ENCODE data around the gene CCDC85B. TPM values are rescaled to one million over a fixed set of nuclear protein-coding genes. Genes with fewer than 3 reads are reported as not detected.

CCDC85B gene
- total and polyA plus RNA-seq, 2 of the 13 experiments (the other 11 are each of a cell fraction or from before 2014, with no cell fraction given) = 8.2 to 19.5 TPM

DNA sequence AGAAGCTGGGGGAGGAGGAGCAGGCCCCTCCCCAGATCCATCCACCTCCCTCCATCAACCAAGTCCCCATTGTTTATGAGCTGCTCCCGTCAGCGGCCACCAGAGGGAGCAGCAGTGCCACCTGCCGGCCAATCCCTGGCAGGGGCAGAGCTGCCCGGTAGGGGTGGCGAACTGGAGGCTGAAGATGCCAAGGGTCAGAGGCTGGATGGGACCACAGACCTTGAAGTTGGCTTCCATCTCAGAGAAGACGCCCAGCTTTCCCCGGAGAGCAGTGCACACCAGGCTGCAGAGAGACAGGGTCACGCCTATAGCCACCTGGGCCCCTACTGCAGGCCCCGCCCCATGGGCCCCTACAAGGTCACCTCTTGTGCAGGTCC is 5.8 kb upstream of the CCDC85B start (continued):
- TF ChIP-seq, protein P1, sequence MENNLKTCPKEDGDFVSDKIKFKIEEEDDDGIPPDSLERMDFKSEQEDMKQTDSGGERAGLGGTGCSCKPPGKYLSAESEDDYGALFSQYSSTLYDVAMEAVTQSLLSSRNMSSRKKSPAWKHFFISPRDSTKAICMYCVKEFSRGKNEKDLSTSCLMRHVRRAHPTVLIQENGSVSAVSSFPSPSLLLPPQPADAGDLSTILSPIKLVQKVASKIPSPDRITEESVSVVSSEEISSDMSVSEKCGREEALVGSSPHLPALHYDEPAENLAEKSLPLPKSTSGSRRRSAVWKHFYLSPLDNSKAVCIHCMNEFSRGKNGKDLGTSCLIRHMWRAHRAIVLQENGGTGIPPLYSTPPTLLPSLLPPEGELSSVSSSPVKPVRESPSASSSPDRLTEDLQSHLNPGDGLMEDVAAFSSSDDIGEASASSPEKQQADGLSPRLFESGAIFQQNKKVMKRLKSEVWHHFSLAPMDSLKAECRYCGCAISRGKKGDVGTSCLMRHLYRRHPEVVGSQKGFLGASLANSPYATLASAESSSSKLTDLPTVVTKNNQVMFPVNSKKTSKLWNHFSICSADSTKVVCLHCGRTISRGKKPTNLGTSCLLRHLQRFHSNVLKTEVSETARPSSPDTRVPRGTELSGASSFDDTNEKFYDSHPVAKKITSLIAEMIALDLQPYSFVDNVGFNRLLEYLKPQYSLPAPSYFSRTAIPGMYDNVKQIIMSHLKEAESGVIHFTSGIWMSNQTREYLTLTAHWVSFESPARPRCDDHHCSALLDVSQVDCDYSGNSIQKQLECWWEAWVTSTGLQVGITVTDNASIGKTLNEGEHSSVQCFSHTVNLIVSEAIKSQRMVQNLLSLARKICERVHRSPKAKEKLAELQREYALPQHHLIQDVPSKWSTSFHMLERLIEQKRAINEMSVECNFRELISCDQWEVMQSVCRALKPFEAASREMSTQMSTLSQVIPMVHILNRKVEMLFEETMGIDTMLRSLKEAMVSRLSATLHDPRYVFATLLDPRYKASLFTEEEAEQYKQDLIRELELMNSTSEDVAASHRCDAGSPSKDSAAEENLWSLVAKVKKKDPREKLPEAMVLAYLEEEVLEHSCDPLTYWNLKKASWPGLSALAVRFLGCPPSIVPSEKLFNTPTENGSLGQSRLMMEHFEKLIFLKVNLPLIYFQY (CRISPR knock-in tag; IDR thresholded peaks at IDR 0.05; ENCODE audit: borderline replicate concordance) = no peak
- TF ChIP-seq ZFP62 (CRISPR knock-in tag; IDR thresholded peaks at IDR 0.05) = no peak
- TF ChIP-seq TBX2 (CRISPR knock-in tag; IDR thresholded peaks at IDR 0.05; ENCODE audit: borderline replicate concordance) = peak; percentile 28; the same call in 1 of the 2 replicates
- no peak for TF ChIP-seq KDM1A (CRISPR knock-in tag; IDR thresholded peaks at IDR 0.05)
- no peak for TF ChIP-seq CEBPB (IDR thresholded peaks at IDR 0.05; ENCODE audit: borderline replicate concordance, low read depth, low read length)
- no peak for TF ChIP-seq KMT2A (CRISPR knock-in tag; IDR thresholded peaks at IDR 0.05)
- TF ChIP-seq ZNF749 (CRISPR knock-in tag; IDR thresholded peaks at IDR 0.05; ENCODE audit: borderline replicate concordance) = no peak
- TF ChIP-seq KAT7 (CRISPR knock-in tag; IDR thresholded peaks at IDR 0.05; ENCODE audit: borderline replicate concordance) = no peak
- TF ChIP-seq ZNF607 (CRISPR knock-in tag; IDR thresholded peaks at IDR 0.05; ENCODE audit: borderline replicate concordance) = no peak
- TF ChIP-seq ZNF224 (CRISPR knock-in tag; IDR thresholded peaks at IDR 0.05) = no peak
- TF ChIP-seq ELK4 (CRISPR knock-in tag; IDR thresholded peaks at IDR 0.05; ENCODE audit: borderline replicate concordance) = no peak
- TF ChIP-seq MED8 (CRISPR knock-in tag; IDR thresholded peaks at IDR 0.05; ENCODE audit: insufficient replicate concordance) = no peak
- TF ChIP-seq XBP1 (CRISPR knock-in tag; IDR thresholded peaks at IDR 0.05) = no peak
- TF ChIP-seq AHR (CRISPR knock-in tag; IDR thresholded peaks at IDR 0.05) = no peak
- TF ChIP-seq ZNF251 (CRISPR knock-in tag; IDR thresholded peaks at IDR 0.05) = no peak
- no peak for TF ChIP-seq KLF6 (CRISPR knock-in tag; IDR thresholded peaks at IDR 0.05)
- TF ChIP-seq ZNF761 (CRISPR knock-in tag; conservative IDR thresholded peaks at IDR 0.05) = no peak
- TF ChIP-seq NR0B2 (CRISPR knock-in tag; IDR thresholded peaks at IDR 0.05) = no peak
- TF ChIP-seq CBX2 (IDR thresholded peaks at IDR 0.05; ENCODE audit: low read depth, low read length) = no peak
- TF ChIP-seq CBX2 (CRISPR knock-in tag; IDR thresholded peaks at IDR 0.05; ENCODE audit: low read depth) = no peak
- TF ChIP-seq ZNF143 (CRISPR knock-in tag; IDR thresholded peaks at IDR 0.05) = no peak; the same call in 1 of the 2 replicates
- TF ChIP-seq PHF5A (CRISPR knock-in tag; IDR thresholded peaks at IDR 0.05; ENCODE audit: low read depth, unreplicated experiment) = no peak
- peak; percentile 68; the same call in 1 of the 2 replicates for TF ChIP-seq ZNF788 (CRISPR knock-in tag; IDR thresholded peaks at IDR 0.05; ENCODE audit: borderline replicate concordance)
- TF ChIP-seq, protein P2, sequence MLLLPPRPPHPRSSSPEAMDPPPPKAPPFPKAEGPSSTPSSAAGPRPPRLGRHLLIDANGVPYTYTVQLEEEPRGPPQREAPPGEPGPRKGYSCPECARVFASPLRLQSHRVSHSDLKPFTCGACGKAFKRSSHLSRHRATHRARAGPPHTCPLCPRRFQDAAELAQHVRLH (CRISPR knock-in tag; IDR thresholded peaks at IDR 0.05; ENCODE audit: borderline replicate concordance, low read depth) = no peak
- no peak for TF ChIP-seq MTF1 (CRISPR knock-in tag; IDR thresholded peaks at IDR 0.05)
- no peak for TF ChIP-seq PHB2 (IDR thresholded peaks at IDR 0.05; ENCODE audit: partially characterized antibody)

All from HepG2 (cell line).